MV-4-11 (cell line): ENCODE measurements around the gene PCNX3.
A peak's percentile ranks its signal among the peaks of the same experiment; 100 is the strongest.
"Not testable (repeated sequence)": the region's sequence is repeated elsewhere in the genome, so short reads cannot be mapped to it uniquely, and the experiment has no call there.

Source experiments
- DNase-seq: peaks from one replicate; lab custom pipeline; 2025; lab: John Stamatoyannopoulos, UW

The PCNX3 gene

GRCh38 chr11:65655570-65656332 is 40.2 kb downstream of the PCNX3 start:
- no peak for DNase-seq

GRCh38 chr11:65657426-65657825 is 41.9 kb downstream of the PCNX3 start:
- DNase-seq = no peak

GRCh38 chr11:65658174-65659021 is 42.8 kb downstream of the PCNX3 start:
- no peak for DNase-seq

GRCh38 chr11:65660038-65660437 is 44.5 kb downstream of the PCNX3 start:
- no peak for DNase-seq

- not testable (repeated sequence) for DNase-seq
Observed at GRCh38 chr11:65660908-65661307, 45.3 kb downstream of the PCNX3 start.

- no peak for DNase-seq
Observed at GRCh38 chr11:65661599-65662246, 46.1 kb downstream of the PCNX3 start.

GRCh38 chr11:65662247-65662798 is 46.7 kb downstream of the PCNX3 start:
- no peak for DNase-seq

- peak; percentile 86 for DNase-seq
Observed at GRCh38 chr11:65662799-65663638, 47.4 kb downstream of the PCNX3 start, which contains the start of gene RELA. RELA (minus strand) TSS chr11:65662916; CDS start chr11:65662832, 84 bp downstream.

- peak; percentile 28 for DNase-seq
Observed at GRCh38 chr11:65663639-65664200, 48.1 kb downstream of the PCNX3 start.

- no peak for DNase-seq
Observed at GRCh38 chr11:65672180-65672860, 56.7 kb downstream of the PCNX3 start.

GRCh38 chr11:65672982-65673381 is 57.4 kb downstream of the PCNX3 start:
- DNase-seq = no peak

GRCh38 chr11:65680192-65680743 is 64.7 kb downstream of the PCNX3 start:
- DNase-seq = no peak

- DNase-seq = not testable (repeated sequence)
Observed at GRCh38 chr11:65683480-65683879, 67.9 kb downstream of the PCNX3 start.

- DNase-seq = no peak
Observed at GRCh38 chr11:65685981-65686380, 70.4 kb downstream of the PCNX3 start.
